Measurements from ENCODE around the gene HMGCLL1.

DNA sequence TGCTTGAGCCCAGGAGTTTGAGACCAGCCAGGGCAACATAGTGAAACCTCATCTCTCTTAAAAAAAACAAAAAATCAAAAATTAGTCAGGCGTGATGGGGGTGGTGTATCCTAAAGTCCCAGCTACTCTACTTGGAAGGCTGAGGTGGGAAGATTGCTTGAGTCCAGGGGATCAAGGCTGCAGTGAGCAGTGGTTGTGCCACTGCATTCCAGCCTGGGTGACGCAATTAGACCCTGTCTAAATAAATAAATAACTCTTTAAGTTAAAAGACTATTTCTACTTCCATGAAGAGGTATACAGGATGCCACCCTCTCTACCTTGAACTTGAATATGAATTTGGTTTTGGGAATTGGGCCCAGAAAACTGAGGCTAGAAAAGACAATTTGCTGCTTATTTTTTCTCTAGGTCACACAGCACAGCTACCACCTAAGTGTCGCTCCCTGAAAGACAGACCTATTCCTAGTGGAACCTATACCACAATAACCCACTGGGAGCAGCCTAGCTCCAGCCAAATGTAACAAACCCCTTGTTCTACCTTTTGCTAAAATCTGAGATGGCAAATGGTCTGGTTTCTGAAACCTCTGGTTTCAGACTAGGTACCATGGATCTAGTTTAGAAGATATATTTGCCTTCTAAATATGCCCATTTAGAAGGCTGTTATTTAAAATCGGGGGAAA, 35.2 kb downstream of the HMGCLL1 start:
- TF ChIP-seq POLR2A (IDR thresholded peaks at IDR 0.05; ENCODE audit: low read length) (no peak), GATA1 (IDR thresholded peaks at IDR 0.05; ENCODE audit: low read depth, low read length) (no peak)

Measured in erythroblast (primary cell).